Measurements from ENCODE around the gene PILRB.
"Not testable (repeated sequence)": the region's sequence is repeated elsewhere in the genome, so short reads cannot be mapped to it uniquely, and the experiment has no call there.

The PILRB gene

DNA sequence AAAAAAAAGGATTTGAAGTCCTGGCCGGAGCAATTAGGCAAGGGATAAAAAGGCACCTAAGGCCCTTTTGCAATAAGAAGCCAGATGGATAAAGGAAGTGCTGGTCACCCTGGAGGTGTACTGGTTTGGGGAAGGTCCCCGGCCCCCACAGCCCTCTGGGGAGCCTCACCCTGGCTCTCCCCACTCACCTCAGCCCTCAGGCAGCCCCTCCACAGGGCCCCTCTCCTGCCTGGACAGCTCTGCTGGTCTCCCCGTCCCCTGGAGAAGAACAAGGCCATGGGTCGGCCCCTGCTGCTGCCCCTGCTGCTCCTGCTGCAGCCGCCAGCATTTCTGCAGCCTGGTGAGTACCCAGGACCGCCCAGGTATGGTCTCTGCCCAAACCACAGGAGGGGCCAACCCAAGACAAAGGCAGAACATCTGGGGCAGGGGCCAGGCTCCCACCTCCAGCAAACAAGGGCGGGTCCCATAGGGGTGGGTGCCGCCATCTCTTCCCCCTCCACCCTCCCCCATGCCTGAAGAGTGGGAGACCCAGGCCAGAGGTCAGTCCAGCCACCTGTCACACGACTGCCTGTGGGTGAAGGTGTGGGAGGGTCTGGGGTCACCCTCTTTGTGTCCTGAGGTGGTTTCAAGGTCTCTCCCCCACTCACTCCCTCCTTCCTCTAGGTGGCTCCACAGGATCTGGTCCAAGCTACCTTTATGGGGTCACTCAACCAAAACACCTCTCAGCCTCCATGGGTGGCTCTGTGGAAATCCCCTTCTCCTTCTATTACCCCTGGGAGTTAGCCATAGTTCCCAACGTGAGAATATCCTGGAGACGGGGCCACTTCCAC, at the start of gene PILRB:
TSS of gene PILRB (plus strand) at position 91 of the 830 bp plus-strand sequence. CDS start at position 277, 186 bp downstream.
- no peak for DNase-seq

DNA sequence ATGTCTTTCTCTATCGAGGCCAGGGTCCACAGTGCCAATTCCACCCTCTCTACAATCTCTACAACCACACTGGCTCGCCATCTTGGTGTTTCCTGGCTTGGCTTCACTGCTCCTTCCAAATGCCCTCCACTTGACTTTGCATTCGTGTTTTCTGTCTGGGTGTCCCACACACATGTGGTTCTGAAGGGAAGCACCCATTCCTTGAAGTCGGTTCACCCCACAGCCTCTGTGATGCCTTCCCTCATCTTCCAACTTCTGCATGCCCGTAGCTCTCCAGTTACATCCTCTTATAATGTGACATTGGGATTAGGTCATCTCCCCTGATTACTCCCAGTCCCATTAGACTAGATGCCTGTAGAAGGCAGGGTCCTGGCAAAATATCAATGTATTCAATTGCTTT, 39.6 kb upstream of the PILRB start:
- DNase-seq, result not testable (repeated sequence)

DNA sequence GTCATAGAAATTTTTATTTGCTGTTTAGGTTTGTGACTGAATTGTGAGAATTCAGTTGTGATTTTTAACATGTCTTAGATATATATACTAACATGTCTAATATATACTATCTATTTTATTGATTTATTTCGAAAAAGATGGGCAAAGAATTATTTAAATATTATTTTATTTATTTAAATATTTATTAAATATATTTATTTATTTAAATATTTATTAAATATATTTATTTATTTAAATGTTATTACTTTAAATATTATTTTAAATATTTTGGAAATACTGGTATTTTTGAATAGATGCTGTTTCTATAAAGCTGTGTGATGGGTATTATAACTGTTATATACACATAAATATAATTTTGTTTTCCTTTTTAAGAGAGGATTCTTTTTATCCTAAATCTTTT, 36.3 kb upstream of the PILRB start:
- DNase-seq, result not testable (repeated sequence)

DNA sequence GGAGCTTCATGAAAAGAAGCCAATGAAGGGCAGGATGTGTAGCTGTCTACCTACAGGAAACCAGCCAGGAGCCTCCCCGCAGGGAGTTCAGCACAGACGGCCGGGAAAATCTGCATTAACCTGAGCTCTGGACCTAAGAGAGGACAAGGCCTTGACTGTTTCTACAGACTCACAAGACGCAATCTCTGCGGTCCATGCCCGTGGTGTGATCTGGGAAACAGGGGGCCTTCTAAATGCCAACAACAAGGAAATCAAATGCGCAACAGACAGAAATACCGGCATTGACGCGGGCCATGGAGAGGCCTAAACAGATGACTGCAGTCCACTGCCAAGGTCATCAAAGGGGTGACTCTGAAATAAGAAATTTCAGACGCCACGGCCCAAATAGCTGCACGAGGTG, 33.7 kb upstream of the PILRB start:
- not testable (repeated sequence) for DNase-seq

DNA sequence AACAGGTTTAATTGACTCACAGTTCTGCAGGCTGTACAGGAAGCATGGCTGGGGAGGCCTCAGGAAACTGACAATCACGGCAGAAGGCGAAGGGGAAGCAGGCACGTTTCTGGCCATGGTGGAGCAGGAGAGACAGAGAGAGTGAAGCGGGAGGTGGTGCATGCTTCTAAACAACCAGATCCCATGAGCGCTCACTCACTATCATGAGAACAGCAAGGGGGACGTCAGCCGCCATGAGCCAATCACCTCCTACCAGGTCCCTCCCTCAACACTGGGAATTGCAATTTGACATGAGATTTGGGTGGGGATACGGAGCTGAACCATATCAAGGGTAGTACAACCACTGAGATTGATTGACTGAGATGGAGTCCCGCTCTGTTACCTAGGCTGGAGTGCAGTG, 32.2 kb upstream of the PILRB start:
- DNase-seq, result not testable (repeated sequence)

DNA sequence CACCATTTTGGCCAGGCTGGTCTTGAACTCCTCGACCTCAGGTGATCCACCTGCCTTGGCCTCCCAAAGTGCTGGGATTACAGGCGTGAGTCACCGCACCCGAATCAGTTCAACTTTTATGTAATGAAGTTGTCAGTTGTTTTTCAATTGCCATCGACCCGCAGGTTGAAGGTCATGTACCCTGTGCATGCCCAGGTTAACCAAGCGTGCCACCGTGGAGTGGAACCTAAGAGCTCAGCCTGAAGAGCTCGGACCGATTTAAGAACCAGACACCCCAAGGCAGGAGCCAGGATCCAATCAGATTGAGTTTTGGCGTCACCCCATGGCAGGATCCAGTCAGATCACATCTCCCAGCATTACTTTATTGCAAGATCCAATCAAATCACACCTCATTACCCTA, 31.0 kb upstream of the PILRB start:
- DNase-seq, result not testable (repeated sequence)

DNA sequence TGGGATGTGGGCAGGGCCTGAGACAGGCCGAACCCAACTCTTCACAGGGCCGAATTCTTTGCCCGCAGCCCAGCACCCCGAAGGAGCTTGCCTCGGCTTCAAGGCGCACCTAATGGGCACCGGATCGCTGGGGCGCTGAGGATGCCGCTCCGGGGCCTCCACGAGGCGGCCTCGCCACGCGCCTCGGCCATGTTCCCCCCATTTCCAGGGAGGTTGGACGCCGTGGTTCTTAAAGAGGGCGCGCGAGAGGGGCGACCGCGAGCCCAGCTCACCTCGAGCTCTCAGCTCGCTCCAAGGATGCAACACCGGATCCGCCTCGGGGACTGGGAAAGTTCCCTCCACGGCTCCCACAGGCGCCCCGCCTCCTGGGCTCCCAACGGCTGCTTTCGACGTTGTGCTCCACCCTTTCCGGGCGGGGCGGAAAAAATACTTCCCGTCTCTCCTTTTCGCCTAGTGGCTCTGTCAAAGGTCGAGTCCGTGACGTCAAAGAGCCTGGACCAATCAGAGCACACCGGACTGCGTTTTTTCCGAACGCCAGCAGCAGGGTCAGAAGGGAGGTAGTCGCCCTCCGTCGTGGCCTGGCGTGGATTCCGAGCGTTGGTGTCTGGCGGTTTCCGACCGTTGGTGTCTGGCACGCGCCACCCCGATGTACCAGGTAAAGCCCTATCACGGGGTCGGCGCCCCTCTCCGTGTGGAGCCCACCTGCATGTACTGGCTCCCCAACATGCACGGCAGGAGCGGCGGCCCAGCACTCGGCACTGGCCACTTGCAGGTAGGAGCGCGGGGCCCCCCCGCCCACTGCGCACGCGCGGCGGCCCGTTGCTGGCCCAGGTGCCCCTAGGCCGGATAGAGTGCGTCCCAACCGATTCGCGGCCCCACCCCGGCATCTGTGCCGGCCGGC, 22.1 kb upstream of the PILRB start:
- peak; percentile 90 to 96 for DNase-seq

DNA sequence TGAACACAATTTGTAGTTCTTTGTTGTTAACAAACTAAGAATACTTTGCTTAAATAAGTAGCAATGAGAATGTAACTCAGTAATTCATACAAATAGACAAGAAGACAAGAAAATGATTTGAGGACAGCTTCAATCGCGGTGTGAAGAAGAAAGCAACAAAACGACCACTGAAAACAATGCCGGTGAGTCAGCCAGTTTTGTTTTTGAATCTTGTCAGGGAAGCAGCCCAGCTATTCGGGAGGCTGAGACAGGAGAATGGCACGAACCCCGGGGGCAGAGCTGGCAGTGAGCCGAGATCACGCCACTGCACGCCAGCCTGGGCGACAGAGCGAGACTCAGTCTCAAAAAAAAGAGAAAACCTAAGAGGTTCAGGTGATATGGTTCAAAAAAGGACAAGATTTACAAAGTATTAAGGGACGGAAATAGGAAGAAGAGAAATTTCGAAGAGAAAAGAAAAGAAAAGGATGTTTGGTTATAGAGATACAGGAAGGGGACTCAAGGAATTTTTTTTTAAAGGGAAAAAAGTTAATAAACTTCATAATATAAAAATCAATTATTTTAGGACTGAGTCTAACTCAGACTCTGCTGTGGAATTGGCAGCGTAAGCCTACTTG, 19.7 kb upstream of the PILRB start:
- not testable (repeated sequence) for DNase-seq

DNA sequence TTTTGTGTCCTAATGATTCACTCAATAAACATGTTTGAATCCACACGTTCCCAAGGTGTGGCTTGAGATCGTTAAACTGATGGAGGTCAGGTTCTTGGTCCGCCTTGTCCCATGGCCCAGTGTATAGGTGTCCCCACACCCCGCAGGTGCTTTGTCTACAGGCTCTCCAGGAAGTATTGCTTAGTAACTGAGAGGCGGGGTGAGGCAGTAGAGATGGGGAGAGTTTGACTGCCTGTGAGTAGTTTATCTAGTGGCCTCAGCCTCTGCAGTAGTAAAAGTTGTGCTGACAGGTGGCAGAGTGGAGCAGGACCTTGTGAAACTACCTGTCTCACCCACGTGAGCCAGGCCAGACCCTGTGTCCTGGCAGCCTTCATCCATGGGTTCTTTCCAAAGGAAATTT, 16.6 kb upstream of the PILRB start:
- DNase-seq, result not testable (repeated sequence)

DNA sequence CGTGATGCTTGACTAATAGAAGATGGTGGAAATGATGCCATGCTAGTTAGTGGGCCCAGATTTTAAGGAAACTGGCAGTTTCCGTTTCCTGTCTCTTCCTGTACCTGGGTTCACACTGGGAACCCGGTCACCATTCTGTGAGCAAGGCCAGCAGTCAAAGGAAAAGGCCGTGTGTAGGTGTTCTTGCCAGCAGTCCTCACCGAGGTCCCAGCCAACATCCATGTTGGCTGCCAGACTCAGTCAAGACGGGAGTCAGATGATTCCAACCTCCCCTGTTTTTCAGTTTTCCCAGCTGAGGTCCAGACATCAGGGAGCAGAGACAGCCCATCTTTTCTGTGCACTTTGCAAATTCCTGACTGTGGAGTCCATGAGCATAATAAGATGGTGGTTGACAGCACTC, 15.2 kb upstream of the PILRB start:
- no peak for DNase-seq

DNA sequence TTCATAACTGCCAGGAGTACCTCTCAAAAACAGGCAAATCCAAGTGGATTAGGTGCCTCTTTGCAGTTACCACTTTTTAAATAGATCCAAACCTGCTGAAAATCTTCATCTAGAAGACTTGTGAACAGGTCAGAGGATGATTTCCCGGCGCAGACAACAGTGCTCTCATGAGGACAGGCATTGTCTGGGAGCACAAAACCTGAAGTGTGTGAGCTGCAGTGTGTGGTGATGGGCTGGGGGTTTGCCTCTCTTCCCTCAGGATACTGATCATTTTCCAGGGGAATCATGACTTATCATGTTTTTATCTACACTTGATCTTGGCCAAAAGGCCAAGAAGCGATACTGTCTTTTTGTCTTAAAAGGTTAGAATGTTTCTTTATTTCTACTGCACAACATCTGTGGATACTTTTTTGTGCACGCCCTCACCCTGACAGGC, 13.8 kb upstream of the PILRB start:
- DNase-seq, result not testable (repeated sequence)

DNA sequence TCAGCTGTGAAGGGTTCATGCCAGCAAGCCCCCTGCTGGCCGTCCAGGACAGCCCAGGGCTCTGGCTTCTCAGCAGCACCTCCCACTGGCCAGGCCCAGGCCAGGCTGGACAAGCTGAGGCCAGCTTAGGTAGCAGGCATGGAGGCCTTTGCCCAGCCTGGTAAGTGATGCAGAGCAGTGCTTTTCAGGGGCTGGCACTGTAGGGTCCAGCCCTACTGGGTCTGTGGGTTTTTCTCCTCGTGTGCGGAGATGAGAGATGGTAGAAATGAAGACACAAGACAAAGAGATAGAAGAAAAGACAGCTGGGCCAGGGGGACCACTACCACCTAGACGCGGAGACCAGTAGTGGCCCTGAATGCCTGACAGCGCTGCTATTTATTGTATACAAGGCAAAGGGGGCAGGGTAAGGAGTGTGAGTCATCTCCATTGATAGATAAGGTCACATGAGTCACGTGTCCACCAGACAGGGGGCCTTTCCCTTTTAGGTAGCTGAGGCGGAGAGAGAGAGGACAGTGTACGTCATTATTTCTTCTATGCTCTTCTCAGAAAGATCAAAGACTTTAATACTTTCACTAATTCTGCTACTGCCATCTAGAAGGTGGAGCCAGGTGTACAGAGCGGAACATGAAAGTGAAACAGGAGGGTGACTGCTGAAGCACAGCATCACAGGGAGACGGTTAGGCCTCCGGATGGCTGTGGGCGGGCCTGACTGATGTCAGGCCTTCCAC, 13.2 kb upstream of the PILRB start:
- peak in 1 of 2 experiments; percentile 14 for DNase-seq

DNA sequence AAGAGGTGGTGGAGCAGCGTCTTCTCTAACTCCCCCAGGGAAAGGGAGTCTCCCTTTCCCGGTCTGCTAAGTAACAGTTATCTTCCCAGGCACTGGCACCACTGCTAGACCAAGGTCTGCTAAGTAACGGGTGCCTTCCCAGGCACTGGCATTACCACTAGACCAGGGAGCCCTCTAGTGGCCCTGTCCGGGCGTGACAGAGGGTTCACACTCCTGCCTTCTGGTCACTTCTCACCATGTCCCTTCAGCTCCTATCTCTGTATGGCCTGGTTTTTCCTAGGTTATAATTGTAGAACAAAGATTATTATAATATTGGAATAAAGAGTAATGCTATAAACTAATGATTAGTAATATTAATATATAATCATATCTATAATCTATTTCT, 12.6 kb upstream of the PILRB start:
- DNase-seq, result peak; percentile 50 to 56

DNA sequence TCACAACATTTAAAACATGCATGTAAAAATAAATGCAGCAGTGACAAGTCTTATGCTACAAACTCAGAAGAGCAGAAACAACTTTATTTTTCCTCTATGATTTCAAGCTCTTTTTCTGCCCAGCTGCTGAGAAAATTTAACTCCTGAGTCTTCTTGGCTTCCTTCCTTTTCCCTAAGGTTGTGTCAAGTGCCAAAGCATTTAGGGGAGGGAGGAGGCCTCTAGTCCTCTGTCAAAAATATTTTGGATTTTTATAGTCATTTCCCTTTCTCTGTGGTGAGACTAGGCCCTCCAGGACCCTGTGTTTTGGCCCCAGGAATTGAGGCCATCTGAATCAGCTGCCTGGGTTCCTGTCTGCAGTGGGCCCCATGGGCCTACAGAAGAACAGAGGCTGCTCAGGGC, 11.0 kb upstream of the PILRB start:
- no peak for DNase-seq

DNA sequence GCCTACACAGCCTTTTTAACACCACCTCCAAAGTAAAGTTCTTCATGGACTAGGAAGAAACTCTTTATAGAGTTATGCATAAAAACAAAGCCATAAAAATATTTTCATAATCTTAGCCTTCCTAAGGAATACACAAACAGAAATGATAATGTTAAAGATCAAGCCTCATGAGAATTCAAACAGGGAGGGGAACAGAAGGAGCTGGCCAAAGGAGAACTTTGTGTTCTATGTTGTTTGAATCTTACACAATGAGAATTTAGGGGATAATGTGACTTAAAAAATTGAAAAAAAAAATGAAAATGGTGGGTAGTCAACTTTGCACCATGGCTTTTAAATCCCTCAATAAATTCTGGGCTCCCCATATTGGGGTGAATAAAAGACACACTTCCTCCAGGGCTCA, 9.1 kb upstream of the PILRB start:
- DNase-seq, result no peak

DNA sequence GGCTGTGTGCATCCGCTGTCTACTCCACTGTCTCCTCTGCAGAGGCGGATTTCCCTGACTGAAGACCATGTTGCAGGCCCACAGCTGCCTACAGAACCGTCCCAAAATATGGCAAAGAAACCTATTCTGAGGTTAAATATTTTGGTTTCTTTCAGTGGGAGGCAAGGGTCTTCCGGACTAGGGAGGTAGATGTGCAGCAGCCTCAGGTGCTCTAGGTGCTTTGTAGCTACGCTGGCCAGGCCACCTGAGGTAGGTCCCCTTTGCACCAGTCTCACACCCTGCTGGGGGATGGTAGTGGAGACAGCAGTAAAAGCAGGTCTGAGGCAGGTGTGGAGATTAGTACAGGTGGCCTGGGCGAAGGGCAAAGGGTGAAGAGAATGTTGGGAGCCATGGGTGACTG, 8.2 kb upstream of the PILRB start:
- DNase-seq, result no peak

DNA sequence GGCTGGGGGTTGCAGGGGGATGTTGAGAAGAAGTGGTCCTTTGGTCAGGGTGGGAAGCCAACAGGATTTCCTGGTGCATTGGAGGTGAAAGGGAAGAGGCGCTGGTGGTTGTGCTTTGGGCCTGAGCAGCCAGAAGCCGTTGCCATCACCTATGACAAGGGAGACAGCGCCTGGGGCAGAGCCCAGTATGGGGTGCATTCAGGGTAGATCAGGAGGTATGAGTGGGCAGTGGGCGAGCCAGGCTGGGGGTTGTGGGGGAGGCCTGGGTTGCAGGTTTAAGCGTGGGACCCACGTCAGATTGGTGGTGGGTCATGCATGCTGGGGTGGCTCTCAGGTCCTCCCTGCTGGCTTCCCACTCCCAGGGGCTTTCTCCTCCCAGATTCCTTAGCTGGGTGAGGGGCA, 6.3 kb upstream of the PILRB start:
- no peak for DNase-seq

DNA sequence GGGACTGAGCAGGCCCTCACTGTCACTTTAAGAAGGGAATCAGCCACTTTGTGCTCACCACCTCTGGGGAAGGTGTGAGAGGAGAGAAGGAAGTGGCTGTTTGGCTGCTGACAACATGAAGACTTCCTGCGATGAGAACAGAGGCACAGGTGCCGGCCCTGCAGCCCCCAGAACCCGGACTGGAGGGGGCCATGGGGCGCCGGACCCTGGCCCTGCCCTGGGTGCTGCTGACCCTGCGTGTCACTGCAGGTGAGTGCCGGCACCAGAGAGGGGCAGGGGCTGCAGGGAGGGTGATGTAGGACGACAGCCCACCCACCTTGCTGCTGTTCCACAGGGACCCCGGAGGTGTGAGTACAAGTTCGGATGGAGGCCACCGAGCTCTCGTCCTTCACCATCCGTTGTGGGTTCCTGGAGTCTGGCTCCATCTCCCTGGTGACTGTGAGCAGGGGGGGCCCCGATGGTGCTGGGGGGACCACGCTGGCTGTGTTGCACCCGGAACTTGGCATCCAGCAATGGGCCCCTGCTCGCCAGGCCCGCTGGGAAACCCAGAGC, 5.6 kb upstream of the PILRB start:
- DNase-seq, result not testable (repeated sequence)

DNA sequence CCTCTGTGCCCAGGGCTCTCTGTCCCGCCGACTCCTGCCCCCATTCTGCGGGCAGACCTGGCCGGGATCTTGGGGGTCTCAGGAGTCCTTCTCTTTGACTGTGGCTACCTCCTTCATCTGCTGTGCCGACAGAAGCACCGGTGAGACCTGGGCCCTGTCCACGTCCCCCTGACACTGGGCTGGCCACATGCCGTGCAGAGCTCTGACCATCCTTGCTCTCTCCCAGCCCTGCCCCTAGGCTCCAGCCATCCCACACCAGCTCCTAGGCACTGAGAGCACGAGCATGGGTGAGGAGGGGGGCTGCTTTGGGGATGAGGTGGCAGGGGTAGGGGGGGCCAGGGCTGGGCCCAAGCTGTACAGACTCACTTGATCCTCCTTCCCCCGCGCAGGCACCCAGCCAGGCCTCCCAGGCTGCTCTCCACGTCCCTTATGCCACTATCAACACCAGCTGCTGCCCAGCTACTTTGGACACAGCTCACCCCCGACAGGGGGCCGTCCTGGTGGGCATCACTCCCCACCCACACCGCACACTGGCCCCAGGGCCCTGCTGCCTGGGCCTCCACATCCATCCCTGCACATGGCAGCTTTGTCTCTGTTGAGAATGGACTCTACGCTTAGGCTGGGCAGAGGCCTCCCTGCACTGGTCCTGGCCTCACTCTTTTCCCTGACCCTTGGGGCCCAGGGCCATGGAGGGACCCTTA, 4.8 kb upstream of the PILRB start:
- no peak for DNase-seq

DNA sequence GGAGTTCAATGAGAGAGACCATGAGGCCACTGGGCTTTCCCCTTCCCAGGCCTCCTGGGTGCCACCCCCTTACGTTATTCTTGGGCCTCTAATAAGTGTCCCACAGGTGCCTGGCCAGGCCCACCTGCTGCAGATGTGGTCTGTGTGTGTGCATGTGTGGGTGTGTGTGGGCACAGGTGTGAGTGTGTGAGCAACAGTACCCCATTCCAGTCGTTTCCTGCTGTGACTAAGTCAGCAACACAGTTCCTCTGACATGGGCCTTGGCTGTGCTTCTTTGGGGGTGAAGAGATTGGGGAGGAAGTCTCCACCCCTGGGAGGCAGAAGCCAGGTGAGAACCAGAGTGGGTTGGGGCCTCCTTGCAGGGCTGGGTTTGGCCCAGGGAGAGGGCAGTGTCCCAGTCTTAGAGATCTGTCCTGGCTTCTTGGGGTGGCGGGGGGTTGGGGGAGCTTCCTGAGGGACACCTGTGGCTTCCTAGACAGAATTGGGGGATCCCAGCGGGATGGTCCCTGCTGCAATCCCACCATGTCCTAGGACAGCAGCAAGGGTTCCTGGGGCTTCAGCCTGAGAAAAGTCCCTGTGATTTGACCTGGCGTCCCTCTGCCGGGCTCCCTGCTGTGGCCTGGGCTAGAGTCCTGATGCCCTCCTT, 4.1 kb upstream of the PILRB start:
- DNase-seq, result no peak

DNA sequence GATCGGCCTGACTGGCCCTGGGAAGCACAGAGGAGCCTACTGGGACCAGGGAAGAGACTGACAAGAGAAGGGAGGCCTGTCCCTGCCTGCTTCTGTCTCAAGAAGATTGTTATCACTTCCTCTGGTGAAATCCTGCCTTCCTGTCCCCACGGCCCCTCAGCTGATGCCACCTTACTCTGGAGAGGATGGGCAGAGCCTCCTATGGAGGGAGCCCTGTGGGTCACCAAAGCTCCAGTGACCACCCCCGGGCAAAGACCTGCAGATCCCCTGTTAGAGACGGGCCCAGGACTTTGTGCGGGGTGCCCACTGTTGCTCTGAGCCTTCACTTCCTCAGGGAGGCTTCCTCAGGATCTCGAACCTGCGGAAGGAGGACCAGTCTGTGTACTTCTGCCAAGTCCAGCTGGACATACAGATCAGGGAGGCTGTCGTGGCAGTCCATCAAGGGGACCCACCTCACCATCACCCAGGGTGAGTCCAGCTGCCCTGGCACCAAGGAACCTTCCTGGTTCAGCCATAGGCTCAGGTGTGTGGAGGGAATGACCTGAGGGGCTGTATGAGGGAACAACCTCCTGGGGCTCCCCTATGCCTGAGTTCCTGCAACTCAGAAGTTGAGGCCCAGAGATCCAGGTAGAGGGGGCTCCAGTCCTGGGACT, 1.4 kb upstream of the PILRB start:
- DNase-seq, result no peak
